Measurements from ENCODE around the gene ACP7.

ACP7 gene

DNA sequence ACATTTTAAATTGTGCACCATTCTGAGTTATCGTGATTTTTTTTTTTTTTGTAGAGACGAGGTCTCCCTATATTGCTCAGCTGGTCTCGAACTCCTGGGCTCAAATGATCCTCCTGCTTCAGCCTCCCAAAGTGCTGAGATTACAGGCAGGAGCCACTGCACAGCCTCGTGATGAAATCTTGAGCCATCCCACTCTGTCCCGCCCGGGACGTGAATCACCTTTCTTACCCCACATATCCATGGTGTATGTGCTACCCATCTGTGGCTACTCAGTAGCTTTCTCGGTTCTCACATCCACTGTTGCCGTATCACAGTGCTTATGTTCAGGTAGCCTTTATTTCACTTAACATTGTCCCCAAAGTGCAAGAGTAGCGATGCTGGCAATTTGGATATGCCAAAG is 67.9 kb downstream of the ACP7 start:
- DNase-seq, result no peak

DNA sequence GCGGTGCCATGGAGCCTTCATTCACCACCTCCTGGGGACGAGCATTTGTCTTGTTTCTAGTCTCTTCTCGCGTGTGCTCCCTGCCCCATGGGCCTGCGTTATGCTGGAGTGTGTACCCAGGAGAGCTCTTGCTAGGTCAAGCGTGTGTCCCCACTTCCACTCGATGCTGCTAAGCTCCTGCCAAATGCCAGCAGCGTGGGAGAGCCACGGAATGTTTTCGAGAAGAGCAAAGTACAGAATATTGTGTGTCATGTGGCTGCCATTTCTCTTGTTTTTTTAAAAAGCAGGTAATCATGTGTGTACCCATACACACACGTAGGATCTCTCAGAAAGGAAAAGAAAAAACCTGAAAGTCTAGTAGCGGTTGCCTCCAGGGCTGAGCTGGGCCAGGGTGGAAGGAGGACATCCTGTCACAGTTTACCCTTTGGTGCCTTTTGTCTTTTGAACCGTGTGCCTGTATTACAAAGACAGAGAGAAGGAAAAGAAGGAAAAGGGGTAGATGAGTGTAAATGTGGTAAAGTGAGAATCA is 70.0 kb downstream of the ACP7 start:
- DNase-seq, result no peak

DNA sequence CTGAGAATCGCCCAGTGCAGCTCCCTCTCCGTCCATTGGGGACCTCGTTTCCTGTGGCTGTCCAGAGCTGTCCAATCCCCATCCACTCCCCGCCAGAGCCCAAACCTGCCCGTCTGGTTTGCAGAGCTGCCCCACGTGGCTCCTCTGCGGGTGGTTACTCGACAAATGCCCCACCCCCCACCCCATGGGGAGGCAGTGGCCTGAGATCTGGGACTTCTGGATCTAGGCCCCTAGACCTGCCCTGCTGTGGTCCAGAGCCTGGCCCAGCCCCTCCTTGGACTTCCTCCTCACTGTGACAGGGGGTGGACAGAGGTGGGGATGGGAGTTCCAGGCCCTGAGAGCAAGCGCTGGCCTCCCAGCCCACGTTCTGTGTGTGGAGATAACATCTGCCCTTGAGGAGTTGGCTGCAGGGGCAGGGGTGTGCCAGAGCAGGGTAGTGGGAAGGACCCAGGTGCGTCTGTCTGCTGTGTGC is 70.5 kb downstream of the ACP7 start:
- no peak for DNase-seq

DNA sequence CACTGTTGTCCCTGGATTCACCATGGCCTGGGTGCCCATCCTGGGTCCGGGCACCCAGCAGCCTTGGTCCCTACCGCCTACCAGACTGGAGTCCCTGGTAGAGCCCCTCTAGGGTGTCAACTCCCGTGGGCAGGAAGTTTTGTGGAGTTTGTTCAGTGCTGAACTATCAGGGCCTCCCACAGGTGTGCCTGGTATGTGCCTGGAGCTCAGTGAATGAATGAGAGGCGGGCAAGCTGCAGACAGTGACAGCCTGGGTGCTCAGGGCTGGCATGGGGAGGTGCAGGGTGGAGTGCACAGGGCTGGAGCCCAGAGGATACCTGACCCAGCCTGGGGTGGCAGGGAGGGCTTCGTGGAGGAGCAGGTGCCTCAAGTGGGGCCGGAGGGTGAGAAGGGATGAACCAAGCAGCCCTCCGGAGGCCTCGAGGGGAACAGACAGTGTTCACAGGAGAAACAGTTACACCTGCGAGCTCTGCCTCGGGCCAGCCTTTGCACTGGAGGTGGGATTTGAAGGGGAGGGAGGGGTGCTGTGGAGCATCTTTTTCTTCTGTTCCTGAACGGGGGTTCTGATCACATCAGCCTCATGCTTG is 71.0 kb downstream of the ACP7 start:
- DNase-seq, result no peak

DNA sequence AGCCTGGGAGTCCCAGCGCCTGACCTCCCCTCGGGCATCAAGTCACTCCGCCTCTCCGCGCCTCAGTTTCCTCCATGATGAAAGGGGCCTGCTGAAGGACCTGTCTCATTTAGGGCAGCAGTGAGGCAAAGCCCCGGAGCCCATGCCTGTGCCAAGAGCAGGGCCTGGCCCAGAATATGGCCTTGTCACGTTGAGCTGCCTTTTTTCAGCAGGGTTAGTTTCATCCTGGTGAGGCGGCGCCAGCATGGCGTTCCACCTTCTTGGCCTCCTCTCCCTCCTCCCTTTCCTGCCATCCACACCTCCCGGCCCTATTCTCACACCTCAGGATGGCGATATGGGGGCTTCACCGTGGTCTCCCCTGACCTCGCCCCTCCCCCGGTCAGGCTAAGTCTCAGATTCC is 71.6 kb downstream of the ACP7 start:
- DNase-seq, result no peak

DNA sequence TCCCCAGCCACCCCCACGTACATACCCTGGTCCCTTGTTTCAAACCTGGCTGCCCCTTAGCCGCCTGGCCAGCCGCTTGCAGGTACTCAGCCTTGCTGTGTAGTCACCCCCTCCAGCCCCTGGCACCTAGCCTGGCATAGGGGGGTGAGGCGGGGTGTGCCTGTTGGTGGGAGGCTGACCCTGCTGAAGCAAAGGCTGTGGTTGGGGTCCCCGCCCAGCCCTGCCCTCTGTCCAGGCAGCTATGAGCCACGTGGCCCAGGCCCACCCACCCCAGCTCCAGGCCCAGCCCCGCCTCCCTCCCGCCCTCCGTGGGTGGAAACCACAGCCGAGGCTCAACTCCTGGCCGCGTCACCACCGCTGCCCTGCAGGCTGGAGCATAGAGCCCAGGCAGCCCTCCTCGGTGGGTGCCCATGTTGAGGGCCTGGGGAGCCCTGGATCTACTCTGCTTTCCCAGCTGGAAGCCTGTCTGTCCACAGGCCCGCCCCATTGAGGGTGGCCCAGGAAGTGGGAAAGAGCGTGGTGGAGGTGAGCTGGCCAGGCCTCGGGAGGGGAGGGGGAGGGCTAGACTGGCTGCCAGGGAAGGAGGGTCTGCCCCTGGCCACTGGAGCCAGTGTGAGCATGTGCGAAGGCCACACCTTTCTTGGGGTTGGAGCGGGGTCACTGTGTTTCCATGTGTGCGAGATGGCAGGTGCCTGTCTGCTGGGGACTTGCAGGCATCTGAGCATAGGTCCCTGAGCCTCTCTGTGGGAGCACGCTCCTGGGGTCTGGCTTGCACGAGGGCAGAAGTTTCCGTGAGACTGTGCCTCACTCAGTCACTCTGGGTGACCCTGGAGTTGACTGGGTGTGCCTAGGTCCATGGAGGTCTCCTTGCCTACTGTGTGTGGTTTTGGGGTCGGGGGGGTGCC is 72.4 kb downstream of the ACP7 start:
- DNase-seq, result no peak

DNA sequence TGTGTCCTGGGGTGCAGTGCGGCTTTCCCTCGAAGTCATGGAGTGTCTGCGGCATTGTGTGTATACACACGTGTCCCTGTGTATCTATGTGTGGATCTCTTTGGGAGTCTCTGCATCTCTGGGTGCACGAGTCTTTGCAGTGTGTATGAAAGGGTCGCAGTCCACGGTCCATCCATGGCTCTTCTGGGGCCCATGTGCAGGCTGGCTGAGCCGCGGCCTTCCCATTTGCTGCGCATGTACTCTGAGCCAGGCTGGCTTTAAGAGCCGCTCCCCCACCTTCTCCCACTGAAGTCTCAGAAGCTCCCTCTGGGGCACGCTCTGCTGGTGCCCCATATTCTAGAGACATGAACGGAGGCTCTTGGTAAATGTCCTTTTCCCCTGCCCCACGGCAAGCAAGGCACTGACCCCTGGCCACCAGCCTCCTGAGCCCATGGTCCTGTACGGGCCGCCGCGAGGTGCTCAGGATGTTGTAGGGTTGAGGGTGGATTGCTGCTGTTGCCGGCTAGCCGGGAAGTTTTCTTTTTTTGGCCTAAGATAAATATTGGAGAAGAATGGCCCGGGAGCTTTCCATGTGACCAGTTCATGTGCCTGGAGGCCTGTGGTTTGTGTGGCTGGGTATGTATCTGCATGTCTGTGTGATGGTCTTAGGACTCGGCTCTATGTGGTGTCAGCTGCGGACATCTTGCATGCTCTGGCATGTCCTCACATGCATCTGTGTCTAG is 73.3 kb downstream of the ACP7 start:
- DNase-seq, result no peak

DNA sequence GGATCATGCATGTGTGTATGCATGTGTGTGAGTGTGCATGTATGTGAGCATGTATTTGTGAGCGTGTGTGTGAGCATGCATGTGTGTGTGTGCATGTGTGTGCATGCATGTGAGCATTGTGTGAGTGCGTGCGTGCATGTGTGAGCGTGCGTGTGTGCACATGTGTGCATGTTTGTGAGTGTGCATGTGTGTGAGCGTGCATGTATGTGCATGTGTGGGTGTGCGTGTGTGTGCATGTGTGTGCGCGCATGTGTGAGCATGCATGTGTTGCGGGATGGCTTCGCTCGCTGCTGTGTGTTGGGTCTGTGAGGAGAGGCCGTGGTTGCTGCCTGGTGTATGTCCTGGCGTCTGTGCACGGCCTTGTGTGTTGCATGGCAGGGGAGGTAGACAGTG is 73.8 kb downstream of the ACP7 start:
- no peak for DNase-seq

DNA sequence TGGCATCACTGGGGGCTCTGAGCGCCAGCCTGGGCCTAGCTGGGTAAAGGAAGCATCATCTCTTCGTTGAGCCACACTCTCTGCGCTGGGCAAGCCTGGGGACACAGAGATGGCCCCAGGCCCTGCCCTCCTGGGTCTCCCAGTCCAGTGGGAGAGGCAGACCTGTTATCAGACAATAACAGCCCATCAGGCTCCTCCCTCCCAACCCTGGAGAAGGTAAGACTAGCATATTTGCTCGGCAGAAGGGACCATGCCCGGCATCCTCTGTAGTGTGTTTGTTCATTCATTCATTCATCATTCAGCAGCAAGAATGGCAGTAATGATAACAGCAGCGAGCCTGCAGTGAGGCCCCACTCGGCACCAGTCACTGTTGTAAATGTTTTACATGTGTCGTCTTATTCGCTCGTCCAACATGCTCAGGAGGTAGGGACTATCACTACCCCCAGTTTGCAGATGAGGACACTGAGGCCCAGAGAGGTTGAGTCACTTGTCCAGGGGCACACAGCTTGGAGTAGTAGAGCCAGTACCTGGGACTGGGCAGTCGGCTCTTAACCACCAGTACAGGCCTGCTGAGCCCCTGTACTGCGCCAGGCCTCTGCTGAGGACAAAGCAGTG is 74.6 kb downstream of the ACP7 start:
- no peak for DNase-seq

DNA sequence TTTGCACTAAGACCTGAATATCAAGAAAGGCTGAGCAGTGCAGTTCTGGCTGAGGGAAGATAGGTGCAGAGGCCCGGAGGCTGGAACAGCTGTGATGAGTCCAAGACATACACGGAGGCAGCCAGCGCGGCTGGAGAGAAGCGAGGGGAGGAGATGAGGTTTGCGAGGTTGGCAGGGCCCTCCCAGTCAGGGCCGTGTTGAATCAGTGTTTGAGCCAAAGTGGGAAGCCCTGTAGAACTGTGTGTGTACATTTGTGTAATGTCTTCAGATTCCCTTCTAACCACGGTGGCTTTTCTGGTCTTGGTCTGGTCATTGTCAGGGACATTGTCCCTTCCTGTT is 76.3 kb downstream of the ACP7 start:
- no peak for DNase-seq
